Fibroblast of mammary gland (primary cell): Measurements from ENCODE around the gene SMIM29.

Experiments
- DNase-seq: peaks from one replicate; pipeline ENCODE4 v3.0.0-alpha.2; 2010; ENCODE audit warnings: low read depth
- H3K4me3 ChIP-seq: 2 replicates; pipeline ENCODE4 v1.5.1; 2011; ENCODE audit warnings: low read depth, mild to moderate bottlenecking, low read length, moderate library complexity; ENCODE audit not compliant: control insufficient read depth
- CTCF ChIP-seq: conservative IDR thresholded peaks from 2 replicates; pipeline ENCODE4 v1.5.1; 2011; ENCODE audit warnings: low read depth, low read length, inconsistent platforms; ENCODE audit not compliant: control insufficient read depth, insufficient read depth

SMIM29 gene

DNA sequence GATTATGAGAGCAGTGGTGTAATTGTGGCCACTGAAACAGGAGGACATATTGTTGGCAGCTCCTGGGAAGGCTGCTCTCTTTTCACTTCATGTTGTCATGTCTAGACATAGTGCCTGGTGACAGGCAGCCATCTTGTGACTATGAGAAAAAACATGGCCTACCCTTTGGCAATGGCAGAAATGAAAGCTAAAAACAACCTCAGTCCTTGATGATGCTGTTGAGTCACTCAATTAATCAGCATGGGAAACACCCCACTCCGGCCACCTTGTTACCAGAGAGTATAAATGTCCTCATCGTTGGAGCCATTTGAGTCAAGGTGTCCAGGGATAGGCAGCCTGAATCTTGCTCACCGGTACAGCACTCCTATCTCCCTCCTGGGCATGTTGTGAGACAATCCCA, 43.3 kb downstream of the SMIM29 start:
- no peak overlapping the region for H3K4me3 ChIP-seq
- TF ChIP-seq CTCF, result no peak
- DNase-seq, result peak; percentile 52

DNA sequence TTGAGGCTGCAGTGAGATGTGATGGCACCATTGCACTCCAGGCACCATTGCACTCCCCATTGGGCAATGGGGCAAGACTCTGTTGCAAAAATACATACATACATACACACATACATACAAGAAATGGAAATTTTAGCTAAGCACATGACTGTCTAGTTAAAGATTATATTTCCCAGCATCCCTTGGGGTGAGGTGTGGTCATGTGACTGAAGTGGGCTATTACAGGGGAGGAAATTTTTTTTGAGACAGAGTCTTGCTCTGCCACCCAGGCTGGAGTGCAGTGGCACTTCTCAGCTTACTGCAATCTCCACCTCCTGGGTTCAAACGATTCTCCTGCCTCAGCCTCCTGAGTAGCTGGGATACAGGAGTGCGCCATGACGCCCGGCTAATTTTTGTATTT, 44.1 kb downstream of the SMIM29 start:
- DNase-seq, result no peak
- no peak for TF ChIP-seq CTCF
- H3K4me3 ChIP-seq, result no peak overlapping the region

GRCh38 chr6:34202329-34203201, 46.2 kb downstream of the SMIM29 start:
- no peak for DNase-seq
- no peak overlapping the region for H3K4me3 ChIP-seq
- TF ChIP-seq CTCF, result no peak

DNA sequence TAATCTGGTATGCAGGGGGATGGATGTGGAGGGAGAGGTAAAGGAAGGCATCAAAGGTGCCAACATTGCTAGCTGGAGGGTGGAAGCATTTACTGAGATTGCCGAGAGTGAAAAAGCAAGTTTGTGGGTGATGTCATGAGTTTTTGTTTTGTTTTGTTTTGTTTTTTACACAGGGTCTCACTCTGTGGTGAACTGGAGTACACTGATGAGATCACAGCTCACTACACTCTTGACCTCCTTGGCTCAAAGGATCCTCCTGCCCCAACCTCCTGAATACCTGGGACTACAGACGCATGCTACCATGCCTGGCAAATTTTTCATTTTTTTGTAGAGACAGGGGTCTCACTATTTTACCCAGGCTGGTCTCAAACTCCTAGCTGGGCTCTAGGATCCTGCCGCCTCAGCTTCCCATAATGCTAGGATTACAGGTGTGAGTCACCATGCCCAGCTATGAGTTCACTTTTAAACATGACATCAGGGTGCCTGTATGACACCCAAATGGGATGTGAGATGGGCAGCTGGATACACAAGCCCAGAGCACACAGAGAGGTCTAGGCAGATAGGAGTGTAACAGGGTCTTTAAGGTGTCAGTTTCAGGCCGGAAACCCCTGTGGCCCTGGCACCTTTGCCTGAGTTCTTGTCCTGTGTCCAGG, 47.2 kb downstream of the SMIM29 start:
- peak; percentile 40 for DNase-seq
- no peak overlapping the region for H3K4me3 ChIP-seq
- TF ChIP-seq CTCF, result no peak

DNA sequence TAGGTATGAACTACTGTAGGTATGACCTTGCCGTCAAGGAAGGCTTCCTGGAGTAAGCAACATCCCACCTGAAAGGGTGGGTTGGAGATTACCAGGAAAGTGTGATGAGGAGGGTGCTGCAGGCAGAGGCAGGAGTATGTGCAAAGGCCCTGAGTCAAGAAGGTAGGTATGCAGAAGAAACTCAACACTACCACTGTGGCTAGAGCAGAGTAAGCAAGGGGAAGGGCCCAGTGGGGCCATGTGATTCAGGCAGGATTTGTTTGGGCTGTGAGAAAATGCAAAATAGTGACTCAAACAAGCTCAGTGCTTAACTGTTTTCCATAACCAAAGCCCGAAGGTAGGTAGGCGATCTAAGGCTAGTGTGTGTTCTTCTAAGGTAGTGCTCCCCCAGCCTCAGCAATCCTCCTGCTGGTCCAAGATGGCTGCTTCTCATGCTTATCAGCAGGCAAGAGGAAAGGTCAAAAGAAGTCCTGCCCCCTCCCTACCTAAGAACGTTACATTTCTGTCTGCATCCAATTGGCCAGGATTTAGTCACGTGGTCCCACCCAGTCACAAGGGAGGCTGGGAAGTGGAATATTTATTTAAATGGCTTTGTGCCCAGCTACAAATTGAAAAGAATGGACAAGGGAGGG, 48.4 kb downstream of the SMIM29 start:
- DNase-seq, result no peak
- no peak overlapping the region for H3K4me3 ChIP-seq
- TF ChIP-seq CTCF, result no peak

- no peak for TF ChIP-seq CTCF
- no peak for DNase-seq
- H3K4me3 ChIP-seq, result peak overlapping the region; percentile 47
These were observed 52.0 kb downstream of the SMIM29 start for GRCh38 chr6:34196833-34197195.
